GM10266 (cell line): ENCODE results near the gene PPA2.

Experiments
- DNase-seq: peaks from one replicate; pipeline ENCODE4 v3.0.0; 2012; ENCODE audit errors: extremely low spot score
- CTCF ChIP-seq: IDR thresholded peaks from 2 replicates; pipeline ENCODE4 v1.5.1; 2012; ENCODE audit warnings: mild to moderate bottlenecking, low read depth; ENCODE audit not compliant: control insufficient read depth, insufficient read depth; ENCODE audit errors: missing control alignments

The PPA2 gene

DNA sequence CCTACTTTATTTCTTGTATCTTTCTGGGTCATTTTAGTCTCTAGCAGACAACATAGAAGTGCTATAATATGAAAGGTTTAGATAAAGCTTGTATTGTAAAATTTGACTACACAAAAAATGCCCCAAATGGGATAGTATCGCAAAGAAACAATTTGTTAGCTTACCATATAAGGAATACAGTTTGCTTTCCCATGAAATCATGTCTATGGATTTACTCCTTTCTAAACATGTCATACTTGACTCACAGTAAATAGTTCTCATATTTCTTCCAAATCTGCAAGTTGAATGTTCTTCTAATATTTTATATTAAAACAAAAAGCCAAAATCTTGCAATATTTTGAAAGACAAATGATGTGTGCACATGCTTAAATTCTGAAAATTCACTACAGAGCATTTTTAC lies 103.9 kb downstream of the PPA2 start:
- TF ChIP-seq CTCF, result no peak
- DNase-seq, result no peak

- DNase-seq, result no peak
- no peak for TF ChIP-seq CTCF
Observed at GRCh38 chr4:105361053-105361452, 112.8 kb downstream of the PPA2 start.

GRCh38 chr4:105357258-105357980 lies 116.4 kb downstream of the PPA2 start:
- TF ChIP-seq CTCF, result no peak
- no peak for DNase-seq

DNA sequence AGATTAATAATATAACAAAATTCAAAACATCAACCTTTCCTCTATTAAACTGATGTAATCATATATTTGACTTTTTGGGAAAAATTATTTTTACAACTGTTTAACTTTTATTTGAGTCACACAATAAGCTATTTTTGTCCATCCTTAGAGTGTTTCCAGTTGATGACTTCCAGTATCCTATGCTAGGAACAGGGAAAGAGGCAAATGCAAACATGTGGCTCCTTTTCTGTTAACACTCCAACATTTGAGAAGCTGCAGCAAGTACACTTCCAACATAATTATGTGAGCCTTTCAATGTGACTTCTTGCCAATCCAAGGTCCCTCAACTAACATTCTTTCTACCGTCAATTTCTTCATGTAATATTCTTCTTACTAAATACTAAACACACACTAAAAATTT lies 117.7 kb downstream of the PPA2 start:
- no peak for TF ChIP-seq CTCF
- DNase-seq, result no peak

- TF ChIP-seq CTCF, result no peak
Observed at GRCh38 chr4:105352826-105353225, 121.0 kb downstream of the PPA2 start.

DNA sequence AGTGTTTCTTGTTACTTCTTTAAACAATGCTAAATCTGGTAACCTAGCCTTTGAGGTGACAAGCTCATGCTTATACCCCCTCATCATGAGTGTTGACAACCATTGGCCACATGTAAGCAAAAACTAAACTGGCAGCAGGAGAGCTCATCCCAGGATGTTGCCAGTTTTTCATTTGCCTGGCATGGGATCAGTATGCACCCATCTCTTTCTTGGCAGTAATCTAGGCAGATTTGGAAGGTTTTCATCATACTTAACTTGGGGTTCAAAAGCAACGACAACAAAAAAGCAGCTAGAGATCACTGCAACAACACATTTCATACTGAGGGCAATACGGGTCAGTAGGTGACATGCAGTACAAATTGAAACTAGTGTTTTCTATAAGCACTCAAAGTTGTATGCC lies 122.0 kb downstream of the PPA2 start:
- no peak for DNase-seq
- no peak for TF ChIP-seq CTCF

More at GRCh38 chr4:105352826-105353225, 121.0 kb downstream of the PPA2 start:
- peak; percentile 21 for DNase-seq

- DNase-seq, result no peak
- no peak for TF ChIP-seq CTCF
Observed at GRCh38 chr4:105350859-105351490, 122.9 kb downstream of the PPA2 start.
